SK-N-SH treated with all-trans-retinoic acid at 6 μM for 48 hours (cell line): ENCODE data around the gene STEAP3.

ENCODE experiments used
- ATAC-seq: fragments of 200-7000 bp; cut with Tn5 transposase; 3 replicates; pipeline ENCODE4 v1.9.1; 2020; ENCODE audit warnings: mild to moderate bottlenecking, moderate library complexity
- BACH2 ChIP-seq: fragments of 250-450 bp; sonication (Bioruptor Pico); IDR thresholded peaks from 2 replicates; pipeline ENCODE4 v1.9.0; 2021; ENCODE audit warnings: mild to moderate bottlenecking, borderline replicate concordance
- CREB5 ChIP-seq: fragments of 250-450 bp; sonication (Bioruptor Pico); IDR thresholded peaks from 2 replicates; pipeline ENCODE4 v1.5.1; 2020; ENCODE audit warnings: low read depth, mild to moderate bottlenecking, moderate library complexity
- CSDC2 ChIP-seq: fragments of 250-450 bp; sonication (Bioruptor Pico); IDR thresholded peaks from 2 replicates; pipeline ENCODE4 v1.5.0; 2020; ENCODE audit warnings: mild to moderate bottlenecking, moderate library complexity
- CSRNP3 ChIP-seq: fragments of 250-450 bp; sonication (Bioruptor Pico); IDR thresholded peaks from 2 replicates; pipeline ENCODE4 v1.5.1; 2021; ENCODE audit warnings: mild to moderate bottlenecking, moderate library complexity
- ESRRG ChIP-seq: fragments of 250-450 bp; sonication (Bioruptor Pico); IDR thresholded peaks from 2 replicates; pipeline ENCODE4 v1.6.1; 2021; ENCODE audit warnings: mild to moderate bottlenecking
- GLIS3 ChIP-seq: fragments of 250-450 bp; sonication (Bioruptor Pico); IDR thresholded peaks from 2 replicates; pipeline ENCODE4 v1.5.0; 2020; ENCODE audit warnings: mild to moderate bottlenecking, moderate library complexity
- ISL1 ChIP-seq: fragments of 250-450 bp; sonication (Bioruptor Pico); IDR thresholded peaks from 2 replicates; pipeline ENCODE4 v2.1.2; 2022; ENCODE audit warnings: mild to moderate bottlenecking, moderate library complexity
- PATZ1 ChIP-seq: fragments of 250-450 bp; sonication (Bioruptor Pico); IDR thresholded peaks from 2 replicates; pipeline ENCODE4 v1.8.0; 2020; ENCODE audit warnings: mild to moderate bottlenecking, moderate library complexity, borderline replicate concordance
- PPARA ChIP-seq: fragments of 250-450 bp; sonication (Bioruptor Pico); IDR thresholded peaks from 2 replicates; pipeline ENCODE4 v1.5.0; 2020; ENCODE audit warnings: mild to moderate bottlenecking, borderline replicate concordance
- RARB ChIP-seq: fragments of 250-450 bp; sonication (Bioruptor Pico); IDR thresholded peaks from 2 replicates; pipeline ENCODE4 v1.8.0; 2021; ENCODE audit warnings: mild to moderate bottlenecking, moderate library complexity
- SNAI2 ChIP-seq: fragments of 250-450 bp; sonication (Bioruptor Pico); IDR thresholded peaks from 2 replicates; pipeline ENCODE4 v1.5.0; 2020; ENCODE audit warnings: mild to moderate bottlenecking, moderate library complexity
- TCF4 ChIP-seq: fragments of 250-450 bp; sonication (Bioruptor Pico); IDR thresholded peaks from 2 replicates; pipeline ENCODE4 v1.8.0; 2021; ENCODE audit warnings: mild to moderate bottlenecking, moderate library complexity, borderline replicate concordance
- TOX ChIP-seq: fragments of 250-450 bp; sonication (Bioruptor Pico); IDR thresholded peaks from 2 replicates; pipeline ENCODE4 v1.8.0; 2021; ENCODE audit warnings: mild to moderate bottlenecking, moderate library complexity, borderline replicate concordance
- TSHZ2 ChIP-seq: fragments of 250-450 bp; sonication (Bioruptor Pico); IDR thresholded peaks from 2 replicates; pipeline ENCODE4 v1.5.0; 2020; ENCODE audit warnings: mild to moderate bottlenecking, moderate library complexity
- ZC3H10 ChIP-seq: fragments of 250-450 bp; sonication (Bioruptor Pico); IDR thresholded peaks from 2 replicates; pipeline ENCODE4 v1.5.1; 2021; ENCODE audit warnings: mild to moderate bottlenecking, moderate library complexity
- ZFP3 ChIP-seq: fragments of 250-450 bp; sonication (Bioruptor Pico); IDR thresholded peaks from 2 replicates; pipeline ENCODE4 v1.5.0; 2020; ENCODE audit warnings: mild to moderate bottlenecking, moderate library complexity
- ZFP30 ChIP-seq: fragments of 450-650 bp; formaldehyde crosslinking; IDR thresholded peaks from 2 replicates; pipeline ENCODE4 v1.5.0; 2022; ENCODE audit warnings: mild to moderate bottlenecking, moderate library complexity
- ZNF565 ChIP-seq: fragments of 450-650 bp; formaldehyde crosslinking; conservative IDR thresholded peaks from 2 replicates; pipeline ENCODE4 v1.5.0; 2020; ENCODE audit warnings: low read depth, mild to moderate bottlenecking, moderate library complexity
- ZNF70 ChIP-seq: fragments of 450-650 bp; formaldehyde crosslinking; IDR thresholded peaks from 2 replicates; pipeline ENCODE4 v1.5.0; 2020; ENCODE audit warnings: mild to moderate bottlenecking, moderate library complexity
- ZNF8 ChIP-seq: fragments of 450-650 bp; formaldehyde crosslinking; IDR thresholded peaks from 2 replicates; pipeline ENCODE4 v1.5.0; 2020; ENCODE audit warnings: mild to moderate bottlenecking, moderate library complexity

STEAP3 gene

GRCh38 chr2:119308793-119309330, 85.2 kb downstream of the STEAP3 start:
- TF ChIP-seq ZFP3 (CRISPR knock-in tag): no peak
- no peak for TF ChIP-seq ZC3H10 (CRISPR knock-in tag)
- TF ChIP-seq BACH2 (CRISPR knock-in tag): no peak
- no peak for TF ChIP-seq RARB
- no peak for TF ChIP-seq TCF4
- TF ChIP-seq CSDC2 (CRISPR knock-in tag): no peak
- TF ChIP-seq GLIS3: no peak
- TF ChIP-seq CSRNP3 (CRISPR knock-in tag): no peak
- no peak for TF ChIP-seq PATZ1 (CRISPR knock-in tag)
- TF ChIP-seq SNAI2 (CRISPR knock-in tag): no peak
- no peak for TF ChIP-seq ZFP30 (CRISPR knock-in tag)
- no peak for TF ChIP-seq ISL1 (CRISPR knock-in tag)
- TF ChIP-seq CREB5: no peak
- TF ChIP-seq PPARA: no peak
- no peak for TF ChIP-seq ZNF565 (CRISPR knock-in tag)
- no peak for TF ChIP-seq TSHZ2 (CRISPR knock-in tag)
- no peak for ATAC-seq

- no peak for ATAC-seq
- no peak for TF ChIP-seq RARB
- TF ChIP-seq ZNF70 (CRISPR knock-in tag): no peak
- TF ChIP-seq TSHZ2 (CRISPR knock-in tag): no peak
- TF ChIP-seq TCF4: no peak
- no peak for TF ChIP-seq ESRRG (CRISPR knock-in tag)
Observed at GRCh38 chr2:119311371-119311770, 87.7 kb downstream of the STEAP3 start.

GRCh38 chr2:119311831-119312230, 88.2 kb downstream of the STEAP3 start:
- no peak for ATAC-seq
- TF ChIP-seq CSDC2 (CRISPR knock-in tag): no peak
- TF ChIP-seq ZC3H10 (CRISPR knock-in tag): no peak
- TF ChIP-seq ZFP3 (CRISPR knock-in tag): no peak
- TF ChIP-seq PATZ1 (CRISPR knock-in tag): no peak
- TF ChIP-seq ISL1 (CRISPR knock-in tag): no peak
- no peak for TF ChIP-seq ZNF565 (CRISPR knock-in tag)
- TF ChIP-seq SNAI2 (CRISPR knock-in tag): no peak
- no peak for TF ChIP-seq ZNF8 (CRISPR knock-in tag)
- TF ChIP-seq CSRNP3 (CRISPR knock-in tag): no peak
- no peak for TF ChIP-seq ESRRG (CRISPR knock-in tag)
- no peak for TF ChIP-seq BACH2 (CRISPR knock-in tag)
- TF ChIP-seq TCF4: no peak
- TF ChIP-seq TOX (CRISPR knock-in tag): no peak
- no peak for TF ChIP-seq PPARA
- TF ChIP-seq TSHZ2 (CRISPR knock-in tag): no peak
